SIG-M5 (cell line): ENCODE data around the gene TPD52L2.
"Not testable (repeated sequence)": the region's sequence is repeated elsewhere in the genome, so short reads cannot be mapped to it uniquely, and the experiment has no call there.

Source experiments
- DNase-seq: peaks from one replicate; lab custom pipeline; 2025; lab: John Stamatoyannopoulos, UW

Gene TPD52L2

DNA sequence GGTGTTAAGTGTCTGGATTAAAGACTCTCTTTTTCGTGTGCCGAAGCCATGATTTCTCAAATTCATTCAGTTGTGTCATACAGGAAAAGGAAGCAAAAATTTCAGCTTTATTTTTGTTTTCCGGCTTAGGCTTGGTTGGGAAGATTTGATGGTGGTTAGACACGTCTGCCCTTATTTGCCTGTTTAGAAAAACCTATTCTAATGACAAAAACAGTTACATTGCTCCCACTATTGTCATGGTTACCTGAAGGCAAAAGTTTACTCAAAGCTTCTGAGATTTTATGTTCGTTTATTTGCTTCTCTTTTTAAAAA, 30.8 kb downstream of the TPD52L2 start:
- no peak for DNase-seq

DNA sequence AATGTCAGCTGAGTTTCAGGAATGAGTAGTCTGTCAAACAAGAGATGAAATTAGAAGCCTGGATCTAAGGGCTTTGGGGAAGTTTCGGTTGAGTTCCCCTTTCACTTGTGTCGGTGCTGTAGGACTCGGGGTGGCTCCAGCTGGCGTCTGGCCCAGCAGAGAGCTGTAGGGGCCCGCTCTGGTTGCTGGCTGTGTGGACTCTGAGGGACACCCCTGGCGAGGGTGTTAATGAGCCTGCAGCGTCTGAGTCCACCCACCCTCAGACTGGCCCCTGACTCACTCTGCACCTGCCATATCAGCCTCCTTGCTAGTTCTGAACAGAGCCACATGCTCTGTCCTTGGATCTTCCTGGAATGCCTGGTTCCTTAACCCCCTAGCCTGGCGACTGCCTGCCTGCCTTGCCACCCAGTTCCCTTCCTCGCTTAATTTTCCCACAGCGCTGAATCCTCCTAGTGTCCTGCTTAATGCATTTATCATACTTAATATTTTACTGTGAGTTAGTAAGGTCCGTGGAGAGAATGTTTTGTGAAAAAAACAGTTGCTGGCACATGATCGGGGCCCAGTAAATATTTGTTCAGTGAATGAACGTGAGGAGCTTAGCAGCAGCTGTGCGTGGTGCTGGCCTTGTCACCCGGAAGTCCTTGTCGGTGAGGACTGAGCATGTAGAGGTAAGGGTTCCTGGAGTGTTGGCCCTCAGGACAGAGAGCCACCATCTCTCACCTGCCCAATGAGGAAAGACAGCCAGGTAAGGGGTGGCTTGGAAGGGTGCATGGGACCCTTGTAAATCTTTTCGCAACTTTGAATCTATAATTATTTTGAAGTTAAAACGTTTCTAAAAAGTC, 31.4 kb downstream of the TPD52L2 start:
- peak; percentile 57 for DNase-seq

DNA sequence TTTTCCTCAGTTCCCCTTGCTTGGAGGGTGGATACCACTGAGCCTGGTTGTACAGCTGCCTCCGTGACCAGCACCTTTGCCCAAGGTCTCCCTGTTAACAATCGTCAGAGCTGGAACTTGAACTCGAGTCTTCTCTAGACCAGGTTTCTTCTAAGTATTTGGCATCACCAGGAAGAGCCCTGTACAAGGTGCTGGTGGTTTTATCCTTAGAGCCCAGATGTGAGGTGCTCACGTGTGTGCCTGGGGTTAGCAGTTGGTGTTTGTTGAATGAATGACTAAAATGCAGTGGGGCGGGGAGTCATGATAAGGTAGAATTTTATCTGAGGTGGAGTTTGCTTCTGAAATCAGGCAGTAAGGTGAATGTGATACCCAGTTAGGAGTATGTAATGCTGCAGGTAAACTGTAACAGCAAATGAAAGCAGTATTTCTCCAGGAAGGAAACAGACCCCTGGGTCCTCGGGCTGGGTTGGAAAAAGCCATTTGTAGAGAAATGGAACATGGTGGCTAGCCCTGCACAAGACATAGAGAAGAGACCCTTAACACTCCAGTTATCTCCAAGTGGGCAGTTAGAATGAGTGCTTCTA, 33.0 kb downstream of the TPD52L2 start:
- DNase-seq, result no peak

DNA sequence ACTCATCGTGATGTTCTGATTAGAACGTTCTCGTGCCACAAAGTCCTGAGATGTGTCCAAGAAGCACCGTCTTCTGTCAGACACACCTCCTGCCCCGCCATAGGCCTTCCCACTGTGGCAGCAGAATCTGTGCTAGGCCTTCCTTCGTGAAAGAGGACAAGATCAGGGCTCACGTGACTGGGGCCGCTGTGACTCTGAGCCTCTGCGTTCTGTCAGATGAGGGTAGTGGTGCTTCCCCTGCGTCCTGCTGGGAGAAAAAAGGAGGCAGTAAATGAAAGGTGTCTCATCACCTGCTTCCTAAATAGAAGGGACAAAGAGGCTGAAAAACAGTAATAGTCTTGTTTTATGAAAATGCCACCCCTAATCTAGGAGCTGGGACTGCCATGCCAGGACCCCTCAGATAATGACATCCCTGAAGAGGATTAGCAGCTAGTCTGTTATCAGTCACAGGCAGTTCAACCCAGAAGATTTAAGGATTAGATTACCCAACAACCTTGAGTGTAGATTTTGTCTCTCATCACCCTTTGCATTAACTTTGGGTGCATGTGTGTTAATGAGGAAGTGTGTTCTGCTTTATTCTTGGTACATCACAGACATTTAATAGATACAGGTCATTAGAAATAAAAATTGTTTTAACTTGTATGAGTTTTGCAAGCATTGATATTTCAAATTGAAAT, 34.0 kb downstream of the TPD52L2 start:
- DNase-seq, result peak; percentile 43

DNA sequence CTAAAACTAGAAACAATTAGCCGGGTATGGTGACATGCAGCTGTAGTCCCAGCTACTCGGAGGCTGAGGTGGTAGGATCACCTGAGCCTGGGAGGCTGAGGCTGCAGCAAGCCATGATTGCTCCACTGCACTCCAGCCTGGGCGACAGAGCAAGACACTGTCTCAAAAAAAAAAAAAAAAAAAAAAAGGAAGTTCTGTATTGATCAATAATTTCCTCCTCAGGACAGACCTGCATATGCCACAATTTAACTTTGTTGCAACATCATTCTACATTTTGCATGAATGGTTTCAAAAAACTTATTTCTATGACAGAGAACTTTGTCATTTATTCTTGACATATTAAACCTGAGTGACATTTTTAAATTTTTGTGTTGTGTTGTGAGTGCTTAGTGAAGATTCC, 35.3 kb downstream of the TPD52L2 start:
- no peak for DNase-seq

DNA sequence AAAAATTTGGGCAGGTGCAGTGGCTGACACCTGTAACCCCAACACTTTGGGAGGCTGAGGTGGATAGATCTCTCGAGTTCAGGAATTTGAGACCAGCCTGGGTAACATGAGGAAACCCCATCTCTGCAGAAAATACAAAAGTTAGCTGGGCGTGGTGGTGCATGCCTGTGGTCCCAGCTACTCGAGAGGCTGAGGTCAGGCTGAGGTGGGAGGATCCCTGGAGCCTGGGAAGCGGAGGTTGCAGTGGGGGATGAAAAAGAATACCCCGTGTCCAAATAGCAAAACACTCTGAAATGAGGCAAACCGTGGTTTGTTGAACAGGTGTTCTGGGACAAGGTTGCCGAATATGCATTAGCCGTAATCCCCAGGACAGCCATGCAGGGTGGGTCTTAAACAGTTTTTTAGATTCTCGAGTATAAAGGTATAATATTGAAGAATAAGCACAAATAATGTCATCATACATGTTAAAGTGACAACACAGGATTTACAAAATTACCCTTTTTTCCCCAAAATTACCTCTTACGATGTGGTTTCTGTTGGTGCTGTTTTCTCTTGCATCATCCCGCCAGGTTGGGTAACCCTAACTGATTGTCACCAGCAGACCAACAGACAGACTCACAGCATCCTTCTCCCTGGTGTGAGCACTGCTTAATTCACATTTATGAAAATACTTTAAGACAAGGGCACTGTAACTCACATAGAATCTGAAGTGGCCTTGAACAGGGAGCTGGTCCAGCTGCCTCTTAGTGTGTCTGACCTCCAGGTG, 38.9 kb downstream of the TPD52L2 start:
- no peak for DNase-seq

DNA sequence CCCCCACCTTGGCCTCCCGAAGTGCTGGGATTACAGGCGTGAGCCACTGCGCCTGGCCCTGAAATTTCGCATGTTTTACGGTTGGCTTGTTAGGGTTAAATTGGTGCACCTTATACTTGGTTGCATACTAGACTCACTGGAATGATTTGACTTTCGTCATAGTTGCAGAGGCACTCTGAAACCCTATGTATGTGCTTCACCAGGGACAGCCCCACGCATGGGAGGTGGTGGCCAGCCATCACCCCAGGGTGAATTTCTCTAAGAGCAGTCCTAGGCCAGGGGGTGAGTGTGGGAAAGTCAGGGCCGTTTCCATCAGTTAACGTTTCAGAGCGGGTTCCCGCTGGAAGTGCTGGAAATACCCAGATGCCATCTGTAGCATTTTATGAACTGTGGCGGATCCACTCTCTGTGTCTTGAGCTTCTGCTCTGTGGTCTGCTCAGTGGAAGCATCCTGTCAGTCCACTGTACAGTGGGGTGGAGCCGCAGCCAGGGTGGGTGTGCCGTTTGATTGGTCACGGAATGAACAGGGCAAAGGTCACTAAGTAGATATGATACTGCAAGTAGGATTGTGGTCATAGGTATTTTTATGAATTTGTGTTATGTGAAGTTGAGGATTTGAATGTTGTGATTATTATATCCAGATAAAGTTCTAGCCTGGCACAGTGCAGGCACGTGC, 43.1 kb downstream of the TPD52L2 start:
- DNase-seq, result no peak

DNA sequence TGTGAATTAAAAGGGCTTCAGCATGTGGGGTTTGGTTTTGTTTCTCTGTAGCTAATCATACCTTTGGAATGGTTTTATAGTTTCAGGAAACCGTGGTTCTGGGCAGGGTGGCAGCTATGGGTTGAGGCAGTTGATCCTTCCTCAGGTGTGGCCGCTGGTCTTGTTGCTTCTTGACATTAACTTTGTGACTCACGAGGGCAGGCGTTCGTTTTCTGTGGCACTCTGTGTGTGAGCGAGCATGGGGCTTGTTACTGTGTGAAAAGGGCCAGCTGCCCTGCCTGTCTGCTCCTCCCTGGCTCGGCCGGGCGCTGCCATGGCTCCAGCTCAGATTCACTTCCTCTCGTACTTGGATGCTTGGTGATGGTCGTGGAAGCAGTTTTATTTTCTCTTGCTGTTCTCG, 46.1 kb downstream of the TPD52L2 start:
- no peak for DNase-seq

DNA sequence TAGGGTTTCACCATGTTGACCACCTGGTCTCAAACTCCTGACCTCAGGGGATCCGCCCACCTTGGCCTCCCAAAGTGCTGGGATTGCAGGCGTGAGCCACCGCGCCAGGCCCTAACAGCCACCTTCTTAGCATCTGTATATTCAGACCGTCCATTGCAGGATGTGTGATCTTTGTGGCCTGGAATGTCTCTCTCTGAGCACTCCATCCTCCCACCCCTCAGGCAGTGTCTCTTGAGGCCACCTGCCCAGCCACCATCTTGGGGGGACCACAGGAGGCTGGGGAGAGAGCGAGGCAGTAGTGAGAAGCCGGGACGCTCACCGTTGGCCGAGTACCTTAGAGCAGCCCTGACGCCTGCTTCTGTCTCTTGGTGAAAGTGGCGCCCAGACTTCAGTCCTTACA, 48.7 kb downstream of the TPD52L2 start:
- no peak for DNase-seq

DNA sequence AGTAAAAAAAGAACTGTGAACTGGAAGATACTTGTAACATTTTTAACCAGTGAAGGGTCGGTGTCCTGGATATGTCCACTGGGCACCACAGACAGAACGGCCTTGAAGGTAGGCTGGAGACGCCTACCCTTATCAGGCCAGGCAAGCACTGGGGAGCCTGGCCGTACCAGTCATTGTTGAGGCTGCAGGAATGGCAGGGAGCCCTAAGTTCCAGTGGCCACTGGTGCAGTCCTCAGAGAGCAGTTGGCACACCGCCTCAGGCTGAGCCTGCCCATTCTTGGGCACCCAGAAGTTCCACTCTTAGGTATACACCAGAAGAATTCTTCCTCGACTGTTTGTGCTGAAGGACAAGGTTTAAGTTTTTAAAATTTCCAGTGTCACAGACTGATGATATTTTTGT, 50.4 kb downstream of the TPD52L2 start:
- DNase-seq, result no peak

DNA sequence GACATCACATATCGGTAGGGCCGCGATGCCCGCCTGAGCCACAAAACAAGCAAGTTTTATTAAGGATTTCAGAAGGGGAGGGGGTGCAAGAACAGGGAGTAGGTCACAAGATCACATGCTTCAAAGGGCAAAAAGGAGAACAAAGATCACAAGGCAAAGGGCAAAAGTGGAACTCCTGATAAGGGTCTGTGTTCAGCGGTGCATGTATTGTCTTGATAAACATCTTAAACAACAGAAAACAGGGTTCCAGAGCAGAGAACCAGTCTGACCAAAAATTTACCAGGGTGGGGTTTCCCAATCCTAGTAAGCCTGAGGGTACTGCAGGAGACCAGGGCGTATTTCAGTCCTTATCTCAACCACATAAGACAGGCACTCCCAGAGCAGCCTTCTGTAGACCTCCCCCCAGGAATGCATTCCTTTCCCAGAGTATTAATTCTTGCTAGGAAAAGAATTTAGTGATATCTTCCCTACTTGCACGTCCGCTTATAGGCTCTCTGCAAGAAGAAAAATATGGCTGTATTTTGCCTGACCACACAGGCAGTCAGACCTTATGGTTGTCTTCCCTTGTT, 51.4 kb downstream of the TPD52L2 start:
- not testable (repeated sequence) for DNase-seq

DNA sequence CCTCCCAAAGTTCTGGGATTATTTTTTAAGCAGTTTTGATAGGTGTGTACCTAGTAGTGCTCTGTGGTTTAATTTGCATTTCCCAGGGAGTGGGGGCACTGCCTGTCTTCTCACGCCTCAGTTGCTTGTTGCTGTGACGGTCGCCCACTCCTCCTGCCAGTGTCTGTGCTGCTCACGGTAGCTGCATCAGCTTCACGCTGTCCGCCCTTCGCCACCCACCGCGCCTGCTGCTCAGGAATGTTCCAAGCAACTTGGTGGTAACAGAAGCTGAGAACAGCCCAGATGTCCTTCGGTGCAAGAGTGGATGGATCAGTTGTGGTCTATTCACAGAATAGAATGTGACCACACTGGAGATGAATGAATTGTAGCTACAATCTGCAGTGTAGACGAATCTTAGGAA, 52.7 kb downstream of the TPD52L2 start:
- DNase-seq, result no peak

DNA sequence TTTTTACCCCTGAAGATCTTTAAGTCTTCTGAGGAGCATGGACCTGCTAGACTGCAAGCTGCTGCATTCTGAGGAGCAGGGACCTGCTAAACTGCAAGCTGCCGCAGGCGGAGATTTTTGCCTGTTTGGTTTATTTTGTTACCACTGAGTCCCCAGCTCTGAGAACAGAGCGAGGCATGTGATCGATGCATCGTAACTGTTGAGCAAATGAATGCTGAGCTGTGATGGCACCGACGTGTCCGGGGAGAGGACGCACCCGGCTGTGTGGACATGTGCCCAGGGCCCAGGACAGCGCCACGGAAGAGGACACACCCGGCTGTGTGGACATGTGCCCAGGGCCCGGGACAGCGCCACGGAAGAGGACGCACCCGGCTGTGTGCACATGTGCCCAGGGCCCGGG, 54.1 kb downstream of the TPD52L2 start:
- DNase-seq, result no peak

DNA sequence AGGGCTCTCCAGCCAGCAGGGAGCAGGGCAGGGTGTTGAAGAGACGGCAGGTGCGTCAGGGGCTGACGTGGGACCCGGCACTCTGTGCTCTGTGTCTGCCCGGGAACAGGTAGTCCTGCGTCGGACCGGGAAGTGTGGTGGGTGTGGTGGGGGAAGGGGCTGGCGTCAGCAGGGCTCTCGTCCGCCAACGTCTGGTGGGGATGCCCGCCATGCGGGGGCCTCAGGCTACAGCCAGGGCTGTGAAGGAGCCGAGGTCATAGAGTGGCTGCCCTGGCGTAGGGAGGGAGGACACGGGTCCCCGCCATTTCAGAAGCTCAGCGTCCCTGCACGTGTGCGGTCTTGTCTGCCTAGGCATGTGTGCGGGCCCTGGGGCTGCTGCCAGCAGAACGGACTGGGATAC, 55.2 kb downstream of the TPD52L2 start:
- no peak for DNase-seq

DNA sequence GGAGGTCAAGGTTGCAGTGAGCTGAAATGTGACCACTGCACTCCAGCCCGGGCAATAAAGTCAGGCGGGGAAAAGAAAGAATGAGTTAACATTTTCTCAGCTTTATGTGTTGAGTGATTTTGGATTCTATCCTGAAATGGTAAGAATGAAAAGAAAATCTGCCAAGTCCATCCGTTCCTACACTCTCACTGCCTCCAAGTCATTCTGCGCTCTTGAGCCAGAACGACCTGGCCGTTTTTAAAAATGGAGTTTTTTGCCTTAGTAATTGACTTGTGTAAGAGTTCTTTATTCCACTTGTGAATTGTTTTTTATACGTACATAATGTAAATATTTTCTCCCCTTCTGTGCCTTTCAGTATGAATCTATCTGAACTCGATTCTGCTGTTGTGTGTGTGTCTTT, 58.6 kb downstream of the TPD52L2 start:
- DNase-seq, result no peak

DNA sequence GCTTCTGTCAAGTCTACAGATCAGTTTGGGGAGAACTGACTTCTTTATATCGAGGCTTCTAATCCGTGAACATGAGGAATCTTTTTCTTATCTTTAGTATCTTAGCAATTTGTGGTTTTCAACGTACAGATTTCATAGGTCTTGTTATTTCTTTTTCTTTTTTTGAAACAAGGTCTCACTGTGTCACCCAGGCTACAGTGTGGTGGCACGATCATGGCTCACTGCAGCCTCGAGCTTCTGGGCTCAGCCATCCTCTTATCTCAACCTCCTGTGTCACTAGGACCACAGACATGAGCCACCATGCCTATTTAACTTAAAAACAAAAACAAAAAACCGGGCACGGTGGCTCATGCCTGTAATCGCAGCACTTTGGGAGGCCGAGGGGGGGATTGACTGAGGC, 59.2 kb downstream of the TPD52L2 start:
- DNase-seq, result no peak

DNA sequence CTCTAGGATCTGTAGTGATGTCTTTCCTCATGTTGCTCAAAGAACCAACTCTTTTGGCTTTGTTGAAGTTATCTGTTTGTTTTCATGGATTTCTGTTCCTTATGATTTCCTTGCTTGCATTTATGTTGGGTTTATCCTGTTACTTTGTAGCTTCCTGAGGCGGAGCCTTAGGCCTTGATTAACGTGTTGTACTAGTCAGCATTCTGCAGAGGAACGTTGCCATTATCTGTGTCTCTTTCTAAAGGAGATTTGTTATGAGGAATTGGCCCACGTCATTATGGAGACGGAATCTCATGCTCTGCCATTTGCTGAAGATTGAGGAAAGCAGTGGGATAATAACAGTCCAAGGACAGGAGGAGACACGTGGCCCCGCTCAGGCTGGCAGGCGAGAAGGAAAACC, 61.2 kb downstream of the TPD52L2 start:
- DNase-seq, result no peak

DNA sequence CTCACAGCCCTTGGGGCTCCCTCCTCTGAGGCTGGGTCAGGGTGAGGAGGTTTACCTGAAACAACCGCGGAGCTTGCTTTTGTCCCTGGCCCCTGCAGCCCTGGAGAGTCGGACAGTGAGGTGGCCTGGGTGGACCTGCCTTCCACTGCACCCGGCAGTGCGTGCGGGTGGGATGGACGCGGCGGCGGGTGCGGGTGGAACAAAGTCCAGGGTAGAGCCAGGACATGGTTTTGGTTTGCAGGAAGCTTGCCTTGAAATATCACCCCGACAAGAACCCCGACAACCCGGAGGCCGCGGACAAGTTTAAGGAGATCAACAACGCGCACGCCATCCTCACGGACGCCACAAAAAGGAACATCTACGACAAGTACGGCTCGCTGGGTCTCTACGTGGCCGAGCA, 64.0 kb downstream of the TPD52L2 start:
- DNase-seq, result no peak

DNA sequence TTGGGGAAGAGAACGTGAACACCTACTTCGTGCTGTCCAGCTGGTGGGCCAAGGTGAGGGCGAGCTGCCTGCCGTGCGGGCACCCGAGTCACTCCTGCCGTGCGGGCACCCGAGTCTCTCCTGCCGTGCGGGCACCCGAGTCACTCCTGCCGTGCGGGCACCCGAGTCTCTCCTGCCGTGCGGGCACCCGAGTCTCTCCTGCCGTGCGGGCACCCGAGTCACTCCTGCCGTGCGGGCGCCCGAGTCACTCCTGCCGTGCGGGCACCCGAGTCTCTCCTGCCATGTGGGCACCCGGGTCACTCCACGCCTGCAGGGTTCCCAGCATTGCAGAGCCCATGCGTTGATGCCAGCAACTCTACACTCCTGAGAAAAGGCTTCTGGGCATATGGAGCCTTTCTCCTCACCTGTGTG, 64.4 kb downstream of the TPD52L2 start:
- not testable (repeated sequence) for DNase-seq

DNA sequence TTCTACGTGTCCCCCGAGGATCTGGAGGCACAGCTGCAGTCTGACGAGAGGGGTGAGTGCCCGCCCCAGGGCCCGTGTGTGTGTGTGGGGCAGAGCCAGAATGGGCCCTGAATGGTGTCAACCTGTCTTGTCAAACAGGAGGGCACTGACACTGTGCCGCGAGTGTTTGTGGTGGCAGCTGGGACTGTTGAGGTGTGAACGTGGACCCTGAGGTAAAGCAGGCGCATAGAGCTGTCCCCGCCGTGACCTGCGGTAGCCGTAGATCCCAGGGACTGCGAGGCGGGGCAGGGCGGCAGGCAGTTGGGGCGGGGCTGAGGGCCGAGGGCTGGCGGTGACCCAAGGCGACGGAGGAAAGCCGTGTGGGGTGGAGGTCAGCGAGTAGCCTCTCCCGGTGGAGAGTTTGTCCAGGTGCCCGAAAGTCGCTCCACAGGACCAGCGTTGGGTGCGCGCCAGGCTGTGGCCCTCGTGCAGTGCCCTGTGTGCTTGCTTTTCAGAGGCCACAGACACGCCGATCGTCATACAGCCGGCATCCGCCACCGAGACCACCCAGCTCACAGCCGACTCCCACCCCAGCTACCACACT, 66.0 kb downstream of the TPD52L2 start:
- DNase-seq, result no peak

DNA sequence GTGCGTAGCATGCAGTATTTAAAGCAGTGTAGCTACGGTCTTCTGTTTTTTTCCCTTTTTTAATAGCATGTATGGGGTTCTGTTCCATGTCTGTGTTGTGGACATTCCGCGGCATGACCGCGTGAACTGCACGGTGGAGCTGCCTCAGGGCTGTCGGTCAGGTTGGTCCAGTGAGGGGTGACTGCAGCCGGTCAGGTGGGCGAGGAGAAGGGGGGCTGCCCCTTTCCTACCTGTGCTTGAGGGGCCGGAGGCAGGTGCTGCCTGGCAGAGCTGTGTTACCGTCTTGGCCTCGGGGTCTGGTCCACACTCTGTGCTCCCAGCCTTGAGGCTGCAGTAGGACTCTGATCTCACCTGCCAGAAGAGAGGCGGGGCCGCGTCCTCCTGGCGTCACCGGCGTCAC, 66.7 kb downstream of the TPD52L2 start:
- no peak for DNase-seq
